Pancreas (tissue), 10 donors: ENCODE data around the gene VAV2. TPM values are rescaled to one million over a fixed set of nuclear protein-coding genes. Genes with fewer than 3 reads are reported as not detected.

ENCODE experiments used
- ATAC-seq, 4 donors: fragments of 200-7000 bp; cut with Tn5 transposase; one replicate each; pipeline versions ENCODE4 v1.8.0 to v1.9.1; 2020; ENCODE audit warnings: mild to moderate bottlenecking in 4 of 4, moderate library complexity in 4 of 4
- DNase-seq, 6 donors: peaks; one replicate each; pipeline ENCODE4 v3.0.0-alpha.2; 2020
- FAIRE-seq: peaks from 2 replicates; lab custom pipeline; 2012; peaks lifted over from hg19 to GRCh38; lab: Jason Lieb, UNC
- H3K27ac ChIP-seq, 4 donors: fragments of 200-600 bp; sonication (generic); 1 replicate in 3 of 4; 2 replicates in 1 of 4; pipeline versions ENCODE4 v1.5.0 to v1.8.0; 2020
- H3K27me3 ChIP-seq, 4 donors: fragments of 200-600 bp; one replicate each; pipeline ENCODE4 v1.8.0; 2021
- H3K36me3 ChIP-seq, 3 donors: fragments of 200-600 bp; sonication (generic) in 1 of 3; one replicate each; pipeline versions ENCODE4 v1.5.0 to v1.8.0; 2020 to 2021
- H3K4me1 ChIP-seq, 3 donors: fragments of 200-600 bp; one replicate each; pipeline ENCODE4 v1.8.0; 2021
- H3K4me3 ChIP-seq, 4 donors: fragments of 200-600 bp; sonication (generic) in 2 of 4; one replicate each; pipeline versions ENCODE4 v1.5.0 to v1.8.0; 2020 to 2021
- H3K9me3 ChIP-seq, 4 donors: fragments of 200-600 bp; one replicate each; pipeline ENCODE4 v1.8.0; 2021
- CTCF ChIP-seq, 4 donors: fragments of 200-600 bp; sonication (generic) in 3 of 4; IDR thresholded peaks; one replicate each; pipeline versions ENCODE4 v1.5.0 to v1.8.0; 2021; ENCODE audit warnings: antibody characterized with exemption in 4 of 4
- WGBS, 2 donors: extraction: QIAGEN DNeasy Blood & Tissue Kit; methylation state at CpG; one replicate each; pipeline ENCODE4 v1.1.7; 2013; 5-methylcytosine and 5-hydroxymethylcytosine counted together
- intact Hi-C, 3 donors: fragments of 100-400 bp; cut with DNase I; formaldehyde crosslinking; loops; one replicate each; pipeline versions ENCODE4 v1.11.1 to v1.14.2; 2022
- polyA plus RNA-seq, 2 donors: library from polyadenylated mRNA; stranded (reverse); fragments of 200-250 nt; gene quantifications; one replicate each; pipeline ENCODE4 v1.2.3, GENCODE V29; 2013
- total RNA-seq, 6 donors: library from RNA; stranded (reverse); fragmentation: NEBNext Ultra II Directional in 4 of 6; extraction: Animal tissue kit (Norgen Biotek cat#: 25700) in 4 of 6; gene quantifications; one replicate each; pipeline versions ENCODE4 v1.2.1 to v1.2.4, GENCODE V29; 2021 to 2023
- donor health status: healthy with polysubstance abuse.
- donor health status: DM: no; HTN: no; CAD: no; lungs with moderate emphysema.
- donor health status: DM: no; HTN: no; CAD: no.
- donor health status: control.
- donor health status: control.
- donor health status: Bipolar disorder and iron deficiency.
- donor health status: DM: yes; HTN: yes; CAD: no.
- donor health status: DM: no; HTN: no; CAD: no.
- donor health status: DM: no; HTN: no; CAD: no.
- donor health status: DM: yes; HTN: yes; CAD: no.

The VAV2 gene
- total and polyA plus RNA-seq, 8 donors = 20.5 to 41.0 (median 33.6) TPM

GRCh38 chr9:133978899-133979272 is 13.2 kb downstream of the VAV2 start:
- ATAC-seq (peak; percentile 0 to 6 (median 0)), DNase-seq (peak in 2 of 6 donors; percentile 33 to 75), FAIRE-seq (no peak)
- no peaks in the 10 kb centered on the region for H3K9me3 ChIP-seq
- H3K36me3 ChIP-seq = no peaks in the 10 kb centered on the region
- intact Hi-C loops = no loop called here
- 28 to 29% methylated on average over 16 of the region's 16 CpGs for WGBS, 2 donors
- TF ChIP-seq CTCF (IDR thresholded peaks at IDR 0.05) = no peak
- H3K4me3 ChIP-seq = peak overlapping the region in 1 of 4 donors; percentile 27
- no peaks in the 10 kb centered on the region for H3K27me3 ChIP-seq
- H3K27ac ChIP-seq = peak overlapping the region; percentile 75 to 90 (median 78)
- peaks cover 57 to 84% (median 67%) of the 10 kb centered on the region in 3 donors for H3K4me1 ChIP-seq

GRCh38 chr9:133978226-133978898 is 13.8 kb downstream of the VAV2 start:
- H3K27me3 ChIP-seq = no peaks in the 10 kb centered on the region
- H3K36me3 ChIP-seq = no peaks in the 10 kb centered on the region
- peak overlapping the region in 1 of 4 donors; percentile 27 for H3K4me3 ChIP-seq
- FAIRE-seq (no peak), ATAC-seq (peak; percentile 33 to 63 (median 42)), DNase-seq (peak; percentile 73 to 89 (median 80))
- H3K4me1 ChIP-seq = peaks cover 58 to 89% (median 67%) of the 10 kb centered on the region in 3 donors
- H3K9me3 ChIP-seq = no peaks in the 10 kb centered on the region
- 25 to 35% methylated on average over 13 of the region's 13 CpGs for WGBS, 2 donors
- peak overlapping the region; percentile 75 to 90 (median 78) for H3K27ac ChIP-seq
- intact Hi-C loops = no loop called here
- no peak for TF ChIP-seq CTCF (IDR thresholded peaks at IDR 0.05)

GRCh38 chr9:133977421-133978201 is 14.5 kb downstream of the VAV2 start:
- Histone ChIP-seq H3K36me3 (no peaks in the 10 kb centered on the region), H3K4me1 (peaks cover 58 to 92% (median 67%) of the 10 kb centered on the region in 3 donors), H3K4me3 (no peak overlapping the region), H3K9me3 (no peaks in the 10 kb centered on the region), H3K27ac (peak overlapping the region; percentile 61 to 90 (median 78)), H3K27me3 (no peaks in the 10 kb centered on the region)
- ATAC-seq = peak in 3 of 4 donors; percentile 1 to 28 (median 16)
- peak in 5 of 6 donors; percentile 32 to 72 (median 49) for DNase-seq
- TF ChIP-seq CTCF (IDR thresholded peaks at IDR 0.05) = no peak
- intact Hi-C loops = no loop called here
- 51% methylated on average over 25 to 26 of the region's 26 CpGs for WGBS, 2 donors
- FAIRE-seq = no peak

GRCh38 chr9:133976887-133977286 is 15.2 kb downstream of the VAV2 start:
- 66 to 73% methylated on average over 8 to 9 of the region's 9 CpGs for WGBS, 2 donors
- no peaks in the 10 kb centered on the region for H3K9me3 ChIP-seq
- no peak overlapping the region for H3K4me3 ChIP-seq
- FAIRE-seq (no peak), ATAC-seq (no peak), DNase-seq (peak in 4 of 6 donors; percentile 1 to 69 (median 48))
- H3K4me1 ChIP-seq = peaks cover 59 to 91% (median 63%) of the 10 kb centered on the region in 3 donors
- H3K36me3 ChIP-seq = no peaks in the 10 kb centered on the region
- peak overlapping the region in 3 of 4 donors; percentile 61 to 90 (median 75) for H3K27ac ChIP-seq
- H3K27me3 ChIP-seq = no peaks in the 10 kb centered on the region
- intact Hi-C loops = no loop called here
- TF ChIP-seq CTCF (IDR thresholded peaks at IDR 0.05) = no peak
